RWPE1 (cell line): ENCODE measurements around the gene SGCB.

Experiments used
- CTCF ChIA-PET: fragments of 350-600 bp; sonication (Branson Sonifier 250); formaldehyde crosslinking; extraction: SDS; loops from one replicate; lab custom pipeline; 2021; lab: Yijun Ruan, JAX
- POLR2A ChIA-PET: fragments of 400-600 bp; formaldehyde crosslinking; extraction: SDS; loops from one replicate; lab custom pipeline; 2020; ENCODE audit warnings: antibody characterized with exemption; ENCODE audit not compliant: low non-redundant PET; lab: Yijun Ruan, JAX
- DNase-seq: peaks from one replicate; pipeline ENCODE4 v3.0.0; 2012; ENCODE audit warnings: low spot score
- H3K27ac ChIP-seq: fragments of 450-650 bp; 2 replicates; pipeline ENCODE4 v1.5.1; 2017
- TF ChIP-seq, protein P1 (sequence below): fragments of 450-650 bp; conservative IDR thresholded peaks from 2 replicates; pipeline ENCODE4 v1.5.1; 2017; ENCODE audit warnings: low read depth, mild to moderate bottlenecking

Gene SGCB

DNA sequence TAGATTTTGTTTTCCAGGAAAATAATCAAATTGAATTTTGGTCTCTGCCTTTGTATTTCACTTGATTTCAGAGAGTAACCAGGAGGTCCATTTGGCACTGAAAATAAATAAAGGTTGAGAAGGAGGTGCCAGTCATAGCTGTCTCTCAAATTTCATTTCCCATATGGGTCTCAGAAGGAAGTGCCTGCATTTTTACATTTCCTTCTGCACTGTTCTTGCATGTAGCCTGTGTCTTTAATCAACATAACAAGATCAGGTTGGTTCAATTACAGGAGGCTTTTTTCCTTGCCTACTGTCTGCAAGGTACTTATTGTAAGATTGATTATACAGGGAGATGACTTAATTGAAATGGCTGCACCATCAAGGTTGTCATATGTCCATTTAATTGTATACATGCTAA is 33.7 kb downstream of the SGCB start:
- POLR2A ChIA-PET = no interaction called here
- TF ChIP-seq, protein P1, sequence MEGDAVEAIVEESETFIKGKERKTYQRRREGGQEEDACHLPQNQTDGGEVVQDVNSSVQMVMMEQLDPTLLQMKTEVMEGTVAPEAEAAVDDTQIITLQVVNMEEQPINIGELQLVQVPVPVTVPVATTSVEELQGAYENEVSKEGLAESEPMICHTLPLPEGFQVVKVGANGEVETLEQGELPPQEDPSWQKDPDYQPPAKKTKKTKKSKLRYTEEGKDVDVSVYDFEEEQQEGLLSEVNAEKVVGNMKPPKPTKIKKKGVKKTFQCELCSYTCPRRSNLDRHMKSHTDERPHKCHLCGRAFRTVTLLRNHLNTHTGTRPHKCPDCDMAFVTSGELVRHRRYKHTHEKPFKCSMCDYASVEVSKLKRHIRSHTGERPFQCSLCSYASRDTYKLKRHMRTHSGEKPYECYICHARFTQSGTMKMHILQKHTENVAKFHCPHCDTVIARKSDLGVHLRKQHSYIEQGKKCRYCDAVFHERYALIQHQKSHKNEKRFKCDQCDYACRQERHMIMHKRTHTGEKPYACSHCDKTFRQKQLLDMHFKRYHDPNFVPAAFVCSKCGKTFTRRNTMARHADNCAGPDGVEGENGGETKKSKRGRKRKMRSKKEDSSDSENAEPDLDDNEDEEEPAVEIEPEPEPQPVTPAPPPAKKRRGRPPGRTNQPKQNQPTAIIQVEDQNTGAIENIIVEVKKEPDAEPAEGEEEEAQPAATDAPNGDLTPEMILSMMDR = no peak
- H3K27ac ChIP-seq = no peak overlapping the region
- DNase-seq = no peak
- CTCF ChIA-PET = no interaction called here

DNA sequence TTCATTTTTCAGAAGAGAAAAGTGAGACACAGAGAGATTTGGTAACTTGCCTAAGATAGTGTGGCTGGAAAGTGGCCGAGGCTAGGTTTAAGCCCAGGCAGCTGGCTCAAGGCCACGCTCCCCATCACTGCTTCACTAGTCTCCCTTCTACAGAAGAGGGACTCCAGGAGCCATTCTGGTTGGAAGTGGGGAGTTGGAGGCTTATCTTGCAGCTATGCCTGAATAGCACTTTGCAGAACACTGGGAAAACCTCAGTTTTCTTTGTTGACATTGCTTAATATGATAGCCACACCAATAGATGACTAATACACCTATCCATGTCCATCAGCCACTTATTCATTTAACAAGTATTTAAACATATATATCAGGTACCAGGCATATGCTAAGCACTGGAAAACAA is 36.5 kb downstream of the SGCB start:
- CTCF ChIA-PET = no interaction called here
- POLR2A ChIA-PET = no interaction called here
- peak; percentile 64 for DNase-seq
- H3K27ac ChIP-seq = no peak overlapping the region
- TF ChIP-seq, protein P1 = no peak

DNA sequence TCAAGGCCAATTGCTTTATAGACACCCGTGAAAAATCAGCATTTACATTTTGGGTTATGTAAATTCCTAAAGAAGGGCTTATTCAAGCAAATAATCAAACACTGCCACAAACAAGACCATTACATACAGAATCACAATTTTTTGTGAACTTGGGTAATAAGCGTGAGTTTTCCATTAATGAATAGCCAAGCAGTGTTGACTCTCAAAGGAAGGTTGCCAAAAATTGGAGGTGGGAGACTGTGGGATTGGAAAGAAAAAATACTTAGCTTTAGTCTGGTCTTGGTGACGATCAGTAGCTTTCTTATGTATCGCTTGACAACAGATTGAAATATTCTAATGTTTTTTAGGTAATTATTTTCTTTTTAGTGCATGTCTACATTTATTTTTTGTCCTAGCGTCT is 38.8 kb downstream of the SGCB start:
- ChIA-PET CTCF (no interaction called here), POLR2A (no interaction called here)
- TF ChIP-seq, protein P1 = no peak

DNA sequence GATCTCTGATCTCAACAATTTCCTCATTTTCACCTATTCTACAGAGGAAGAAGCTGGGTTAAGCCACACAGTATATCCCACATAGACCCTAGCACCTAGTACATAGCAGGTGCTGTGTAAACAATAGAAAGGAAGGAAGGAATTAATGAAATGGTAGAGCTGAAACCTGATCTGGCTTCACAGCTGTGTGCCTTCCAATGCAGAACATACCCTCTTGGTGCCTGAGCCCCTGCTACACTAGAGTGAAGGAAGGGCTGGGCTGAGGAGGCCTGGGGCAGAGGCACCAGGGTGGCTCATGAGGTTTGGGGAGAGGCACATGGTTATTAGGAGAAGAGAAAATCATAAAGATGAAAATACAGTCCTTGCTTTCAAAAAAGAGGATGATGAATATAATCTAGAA is 39.3 kb downstream of the SGCB start:
- ChIA-PET POLR2A (no interaction called here), CTCF (no interaction called here)
- TF ChIP-seq, protein P1 = no peak
- no peak overlapping the region for H3K27ac ChIP-seq
- no peak for DNase-seq

More for the DNA sequence above, 38.8 kb downstream of the SGCB start:
- no peak for DNase-seq
- no peak overlapping the region for H3K27ac ChIP-seq

DNA sequence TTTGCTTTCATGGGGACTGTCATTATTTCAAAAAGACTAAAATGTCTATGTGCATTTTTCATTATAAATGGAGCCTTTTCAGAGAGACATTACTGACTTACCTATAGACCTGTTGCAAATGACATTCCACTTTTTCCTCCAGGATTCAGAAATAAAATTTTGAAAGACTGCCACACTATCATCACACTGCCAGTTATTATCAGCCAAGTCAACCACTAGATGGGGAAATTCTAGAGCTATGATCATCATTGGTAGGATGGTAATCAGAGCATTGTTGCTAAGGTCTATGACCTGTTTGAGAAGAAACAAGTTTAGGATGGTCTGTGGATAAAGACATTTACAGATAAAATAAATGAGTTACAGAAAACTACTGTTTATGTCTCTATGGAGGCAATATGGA is 40.5 kb downstream of the SGCB start:
- POLR2A ChIA-PET = no interaction called here

DNA sequence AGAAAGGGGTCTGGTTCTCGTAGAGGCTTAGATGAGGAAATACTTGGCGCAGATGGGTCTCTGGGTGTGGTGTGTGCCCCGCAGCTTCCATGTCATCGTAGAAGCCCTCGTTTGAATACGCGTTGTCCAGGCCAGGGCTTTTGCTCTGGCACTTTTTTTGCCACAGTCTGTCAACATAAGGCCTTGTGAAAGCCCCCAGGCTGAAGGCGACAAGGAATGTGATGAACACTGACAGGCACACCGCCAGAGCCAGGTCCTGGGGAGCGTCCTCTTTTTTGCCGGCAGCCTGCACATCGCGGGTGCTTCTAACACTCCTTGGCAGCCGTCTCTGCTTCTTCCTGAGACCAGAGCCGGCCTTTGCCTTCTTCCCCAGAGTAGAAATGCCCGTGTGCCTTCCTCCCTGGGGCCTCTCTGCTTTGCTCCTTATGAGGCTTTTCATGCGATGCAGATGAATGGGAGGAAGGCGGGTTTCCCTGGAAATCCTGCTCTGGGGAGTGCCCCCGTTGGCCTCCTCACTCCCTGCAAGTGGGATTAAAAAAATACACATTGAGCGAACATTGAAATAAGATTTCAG is 42.4 kb downstream of the SGCB start:
- POLR2A ChIA-PET = no interaction called here
- TF ChIP-seq, protein P1 = no peak
- CTCF ChIA-PET = no interaction called here
- no peak overlapping the region for H3K27ac ChIP-seq
- no peak for DNase-seq

More for the DNA sequence above, 40.5 kb downstream of the SGCB start:
- no peak overlapping the region for H3K27ac ChIP-seq
- TF ChIP-seq, protein P1 = no peak
- no peak for DNase-seq
- CTCF ChIA-PET = no interaction called here
